ENCODE data around the gene CEP20.
"Not testable (repeated sequence)": the region's sequence is repeated elsewhere in the genome, so short reads cannot be mapped to it uniquely, and the experiment has no call there.

Gene CEP20

GRCh38 chr16:15888072-15888976 lies at the start of gene CEP20:
TSS of gene CEP20 (minus strand) at chr16:15888603. CDS start at chr16:15888585, 18 bp downstream.
- in situ Hi-C loops (cut with MboI; ENCODE audit: low sequenced_read_pairs), result loop anchor here (10.0 kb wide), 1 partner anchor 156 kb away; no protein-coding TSS in a partner anchor

- in situ Hi-C loops (cut with MboI; ENCODE audit: low sequenced_read_pairs), result not testable (repeated sequence)
These were observed 48.4 kb upstream of the CEP20 start for GRCh38 chr16:15936809-15937208.

GRCh38 chr16:15934991-15935390 lies 46.6 kb upstream of the CEP20 start:
- in situ Hi-C loops (cut with MboI; ENCODE audit: low sequenced_read_pairs), result no loop called here

- in situ Hi-C loops (cut with MboI; ENCODE audit: low sequenced_read_pairs), result no loop called here
These were observed 45.4 kb upstream of the CEP20 start for GRCh38 chr16:15933781-15934180.

- in situ Hi-C loops (cut with MboI; ENCODE audit: low sequenced_read_pairs), result no loop called here
These were observed 44.5 kb upstream of the CEP20 start for GRCh38 chr16:15932939-15933338.

GRCh38 chr16:15928261-15929104 lies 40.1 kb upstream of the CEP20 start:
- in situ Hi-C loops (cut with MboI; ENCODE audit: low sequenced_read_pairs), result no loop called here

GRCh38 chr16:15925631-15926030 lies 37.2 kb upstream of the CEP20 start:
- in situ Hi-C loops (cut with MboI; ENCODE audit: low sequenced_read_pairs), result no loop called here

GRCh38 chr16:15924996-15925395 lies 36.6 kb upstream of the CEP20 start:
- in situ Hi-C loops (cut with MboI; ENCODE audit: low sequenced_read_pairs), result no loop called here

GRCh38 chr16:15919331-15919730 lies 30.9 kb upstream of the CEP20 start:
- in situ Hi-C loops (cut with MboI; ENCODE audit: low sequenced_read_pairs), result no loop called here

- in situ Hi-C loops (cut with MboI; ENCODE audit: low sequenced_read_pairs), result not testable (repeated sequence)
These were observed 29.9 kb upstream of the CEP20 start for GRCh38 chr16:15918314-15918713.

GRCh38 chr16:15916323-15916722 lies 27.9 kb upstream of the CEP20 start:
- in situ Hi-C loops (cut with MboI; ENCODE audit: low sequenced_read_pairs), result no loop called here

- in situ Hi-C loops (cut with MboI; ENCODE audit: low sequenced_read_pairs), result no loop called here
These were observed 27.2 kb upstream of the CEP20 start for GRCh38 chr16:15915555-15916081.

GRCh38 chr16:15913046-15913698 lies 24.8 kb upstream of the CEP20 start:
- in situ Hi-C loops (cut with MboI; ENCODE audit: low sequenced_read_pairs), result no loop called here

- in situ Hi-C loops (cut with MboI; ENCODE audit: low sequenced_read_pairs), result no loop called here
These were observed 22.8 kb upstream of the CEP20 start for GRCh38 chr16:15911198-15911597.

- in situ Hi-C loops (cut with MboI; ENCODE audit: low sequenced_read_pairs), result no loop called here
These were observed 19.6 kb upstream of the CEP20 start for GRCh38 chr16:15907863-15908478.

- in situ Hi-C loops (cut with MboI; ENCODE audit: low sequenced_read_pairs), result no loop called here
These were observed 18.0 kb upstream of the CEP20 start for GRCh38 chr16:15906439-15906838.

- in situ Hi-C loops (cut with MboI; ENCODE audit: low sequenced_read_pairs), result no loop called here
These were observed 15.6 kb upstream of the CEP20 start for GRCh38 chr16:15903960-15904359.

GRCh38 chr16:15900901-15901500 lies 12.6 kb upstream of the CEP20 start:
- in situ Hi-C loops (cut with MboI; ENCODE audit: low sequenced_read_pairs), result no loop called here

GRCh38 chr16:15900357-15900756 lies 12.0 kb upstream of the CEP20 start:
- in situ Hi-C loops (cut with MboI; ENCODE audit: low sequenced_read_pairs), result no loop called here

GRCh38 chr16:15899538-15900100 lies 11.2 kb upstream of the CEP20 start:
- in situ Hi-C loops (cut with MboI; ENCODE audit: low sequenced_read_pairs), result no loop called here

Data from HL-60/S4 (cell line).